Mucosa of descending colon (tissue), 3 donors: ENCODE results near the gene MIEF1. TPM values are rescaled to one million over a fixed set of nuclear protein-coding genes. Genes with fewer than 3 reads are reported as not detected.

ENCODE experiments used
- ATAC-seq: fragments of 200-7000 bp; cut with Tn5 transposase; one replicate; pipeline ENCODE4 v1.9.1; 2020; ENCODE audit warnings: mild to moderate bottlenecking, moderate library complexity
- DNase-seq, 3 donors: peaks; one replicate each; pipeline ENCODE4 v3.0.0-alpha.2; 2020
- H3K36me3 ChIP-seq: fragments of 200-600 bp; one replicate; pipeline ENCODE4 v1.8.0; 2021; ENCODE audit warnings: low read depth, mild to moderate bottlenecking
- H3K4me1 ChIP-seq: fragments of 200-600 bp; one replicate; pipeline ENCODE4 v1.8.0; 2021; ENCODE audit warnings: low read depth, mild to moderate bottlenecking
- H3K4me3 ChIP-seq: fragments of 200-600 bp; one replicate; pipeline ENCODE4 v1.8.0; 2021; ENCODE audit warnings: mild to moderate bottlenecking
- H3K9me3 ChIP-seq: fragments of 200-600 bp; one replicate; pipeline ENCODE4 v1.8.0; 2021; ENCODE audit warnings: mild to moderate bottlenecking
- intact Hi-C, 2 donors: fragments of 100-400 bp; cut with DNase I in 1 of 2; cut with micrococcal nuclease in 1 of 2; formaldehyde crosslinking; loops; one replicate each; pipeline versions ENCODE4 v1.11.0 to v1.11.1; 2022; cut with DNase I, micrococcal nuclease
- total RNA-seq, 3 donors: library from RNA; stranded (reverse); fragmentation: NEBNext Ultra II Directional in 2 of 3; extraction: Animal tissue kit (Norgen Biotek cat#: 25700) in 2 of 3; gene quantifications; one replicate each; pipeline versions ENCODE4 v1.2.1 to v1.2.4, GENCODE V29; 2021 to 2023
- TF ChIP-seq, protein P1 (sequence below): fragments of 200-600 bp; IDR thresholded peaks from one replicate; pipeline ENCODE4 v1.8.0; 2022; ENCODE audit warnings: antibody characterized with exemption, mild to moderate bottlenecking
- donor health status: DM: no; HTN: no; CAD: no; lungs with moderate emphysema.
- donor health status: DM: no; HTN: no; CAD: no.
- donor health status: DM: no; HTN: yes; CAD: no.

MIEF1 gene
- total RNA-seq, 3 donors from 2014 or later, result 29.8 to 38.4 (median 34.0) TPM

DNA sequence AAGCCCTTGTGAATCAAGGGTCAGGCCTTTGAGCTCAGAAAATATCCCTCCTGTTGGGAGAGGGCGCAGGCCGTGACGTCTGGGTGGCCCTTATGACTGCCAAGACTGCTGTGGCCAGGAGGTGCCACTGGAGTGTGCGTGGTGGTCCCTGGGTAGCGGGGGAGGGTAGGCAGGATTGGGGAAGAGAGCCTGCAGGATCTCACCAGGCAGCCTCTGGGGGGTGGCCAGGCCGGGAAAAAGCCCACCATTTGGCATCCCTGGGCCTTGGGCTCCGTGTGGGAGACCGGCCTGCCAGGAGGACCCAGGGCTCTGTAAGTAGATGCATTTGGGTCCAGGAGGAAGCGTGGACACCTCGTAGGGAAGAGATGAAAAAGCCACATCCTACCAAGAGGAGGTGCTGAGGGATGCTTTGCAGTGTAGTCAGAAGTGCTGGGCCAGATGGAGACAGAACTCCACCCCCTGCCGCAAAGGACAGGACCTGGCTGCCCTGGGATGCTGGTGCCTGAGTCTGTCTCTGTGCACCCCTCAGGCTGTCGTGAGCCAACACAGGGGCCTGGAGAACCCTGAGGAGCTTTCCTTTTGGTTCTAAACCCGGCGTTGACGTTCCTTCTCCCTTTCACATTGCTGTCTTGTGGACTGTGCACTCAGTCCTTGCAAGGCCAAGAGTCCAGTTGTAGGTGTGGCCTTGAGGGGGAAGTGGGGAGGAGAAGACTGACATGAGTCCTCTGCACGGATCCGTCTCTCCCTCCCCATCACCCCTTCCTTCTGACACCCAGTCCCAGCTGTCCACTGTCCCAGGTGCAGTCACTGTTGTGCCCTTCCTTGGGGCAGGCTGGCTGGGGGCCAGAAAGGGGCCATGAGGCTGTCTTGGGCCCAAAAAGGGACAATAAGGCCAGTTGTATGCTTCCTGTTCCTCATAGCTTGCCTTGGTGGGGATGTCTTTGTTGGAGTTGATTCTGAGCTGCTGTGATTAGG is 12.7 kb upstream of the MIEF1 start:
- DNase-seq (peak in 2 of 3 donors; percentile 43 to 54), ATAC-seq (peak; percentile 69)
- Histone ChIP-seq H3K36me3 (no peaks in the 10 kb centered on the region), H3K4me1 (no peaks in the 10 kb centered on the region), H3K9me3 (no peaks in the 10 kb centered on the region), H3K4me3 (no peak overlapping the region)
- intact Hi-C loops, result no loop called here
- TF ChIP-seq, protein P1, sequence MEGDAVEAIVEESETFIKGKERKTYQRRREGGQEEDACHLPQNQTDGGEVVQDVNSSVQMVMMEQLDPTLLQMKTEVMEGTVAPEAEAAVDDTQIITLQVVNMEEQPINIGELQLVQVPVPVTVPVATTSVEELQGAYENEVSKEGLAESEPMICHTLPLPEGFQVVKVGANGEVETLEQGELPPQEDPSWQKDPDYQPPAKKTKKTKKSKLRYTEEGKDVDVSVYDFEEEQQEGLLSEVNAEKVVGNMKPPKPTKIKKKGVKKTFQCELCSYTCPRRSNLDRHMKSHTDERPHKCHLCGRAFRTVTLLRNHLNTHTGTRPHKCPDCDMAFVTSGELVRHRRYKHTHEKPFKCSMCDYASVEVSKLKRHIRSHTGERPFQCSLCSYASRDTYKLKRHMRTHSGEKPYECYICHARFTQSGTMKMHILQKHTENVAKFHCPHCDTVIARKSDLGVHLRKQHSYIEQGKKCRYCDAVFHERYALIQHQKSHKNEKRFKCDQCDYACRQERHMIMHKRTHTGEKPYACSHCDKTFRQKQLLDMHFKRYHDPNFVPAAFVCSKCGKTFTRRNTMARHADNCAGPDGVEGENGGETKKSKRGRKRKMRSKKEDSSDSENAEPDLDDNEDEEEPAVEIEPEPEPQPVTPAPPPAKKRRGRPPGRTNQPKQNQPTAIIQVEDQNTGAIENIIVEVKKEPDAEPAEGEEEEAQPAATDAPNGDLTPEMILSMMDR, result no peak

DNA sequence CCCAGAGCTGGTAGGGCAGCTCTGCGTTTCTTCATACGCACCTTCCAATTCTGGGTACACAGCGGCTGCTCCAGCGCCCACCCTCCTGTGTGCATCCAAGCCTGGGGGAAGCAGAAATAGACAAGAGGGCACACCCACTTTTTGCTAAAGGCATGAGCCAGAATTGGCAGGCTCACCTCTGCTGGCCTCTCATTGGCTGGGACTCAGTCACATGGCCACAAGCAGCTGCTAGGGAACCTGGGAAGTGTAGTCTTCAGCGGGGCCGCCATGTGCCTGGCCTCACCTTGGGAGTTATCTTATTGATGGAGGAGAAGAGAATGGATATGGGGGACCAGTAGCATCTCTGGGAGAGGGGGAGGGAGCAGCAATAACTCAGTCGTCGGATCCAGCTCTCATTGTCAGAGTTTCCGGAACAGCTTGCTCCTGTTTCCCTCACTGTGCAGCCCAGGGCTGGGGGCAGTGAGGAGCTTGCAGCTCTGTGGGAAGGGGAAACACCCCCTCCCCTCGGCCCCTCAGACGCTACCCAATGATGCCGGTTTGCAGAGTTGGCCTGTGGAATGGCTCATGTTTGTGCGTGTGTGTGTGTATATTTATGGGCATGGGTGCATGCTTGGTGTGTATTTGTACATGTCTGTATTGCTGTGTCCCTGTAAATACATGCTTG is 11.8 kb upstream of the MIEF1 start:
- ATAC-seq (peak; percentile 90), DNase-seq (peak; percentile 75 to 90 (median 81))
- intact Hi-C loops, result no loop called here
- Histone ChIP-seq H3K4me3 (no peak overlapping the region), H3K36me3 (no peaks in the 10 kb centered on the region), H3K4me1 (no peaks in the 10 kb centered on the region), H3K9me3 (no peaks in the 10 kb centered on the region)
- TF ChIP-seq, protein P1, result no peak

DNA sequence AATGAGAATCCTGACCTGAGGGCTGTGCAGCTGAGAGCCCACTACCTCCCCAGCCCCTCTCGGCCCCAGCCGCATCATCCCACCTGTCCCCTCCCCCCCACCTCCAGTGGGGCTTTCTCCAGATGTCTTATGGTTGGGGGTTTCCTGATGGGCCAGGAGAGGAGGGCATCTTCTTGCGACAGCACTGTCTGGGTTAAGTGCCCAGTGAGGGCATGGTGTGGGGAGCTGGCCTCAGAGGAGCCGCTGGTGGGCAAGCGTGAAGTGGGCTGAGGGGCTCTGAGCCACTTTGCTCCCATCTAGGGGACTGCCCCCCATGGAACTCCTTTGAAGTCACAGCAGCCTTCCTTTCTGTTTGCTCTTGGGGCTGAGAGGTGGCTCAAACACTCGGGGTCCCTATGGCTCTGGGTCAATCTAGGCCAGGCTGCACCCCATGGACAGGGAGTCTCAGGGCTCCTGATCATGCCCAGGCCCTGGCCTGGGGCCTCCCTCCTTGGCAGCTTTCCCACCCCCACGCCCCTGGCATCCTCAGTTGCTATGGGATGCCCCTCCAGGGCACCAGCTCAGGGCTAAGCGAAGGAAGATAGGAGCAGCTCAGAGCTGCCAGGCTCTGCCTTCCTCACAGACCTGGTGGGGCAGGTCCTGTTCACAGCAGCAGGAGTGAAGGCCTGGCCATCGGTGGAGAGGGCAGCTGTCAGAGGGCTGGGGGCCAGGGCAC is 11.0 kb upstream of the MIEF1 start:
- H3K9me3 ChIP-seq, result no peaks in the 10 kb centered on the region
- H3K36me3 ChIP-seq, result no peaks in the 10 kb centered on the region
- intact Hi-C loops, result no loop called here
- no peak overlapping the region for H3K4me3 ChIP-seq
- no peak for ATAC-seq
- no peaks in the 10 kb centered on the region for H3K4me1 ChIP-seq
- peak in 1 of 3 donors; percentile 45 for DNase-seq
- TF ChIP-seq, protein P1, result no peak

DNA sequence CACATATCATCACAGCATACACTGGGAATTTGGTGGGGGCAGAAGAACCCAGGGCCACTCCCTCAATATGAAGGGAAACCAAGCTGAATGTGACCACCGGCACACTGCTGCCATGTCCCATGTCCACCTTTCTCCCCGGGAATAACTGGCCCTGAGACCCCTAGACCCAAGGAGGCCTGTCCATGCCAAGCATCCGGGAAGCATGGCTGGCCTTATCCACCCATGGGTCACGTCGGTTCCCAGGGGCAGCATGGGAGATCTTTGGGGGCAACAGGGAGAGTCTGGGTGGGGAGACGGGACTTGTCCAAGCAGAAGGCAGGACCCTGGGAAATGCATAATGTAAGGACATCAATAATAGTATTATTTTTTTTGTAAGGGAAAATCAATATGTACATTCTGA is 10.4 kb upstream of the MIEF1 start:
- TF ChIP-seq, protein P1, result no peak
- intact Hi-C loops, result no loop called here

DNA sequence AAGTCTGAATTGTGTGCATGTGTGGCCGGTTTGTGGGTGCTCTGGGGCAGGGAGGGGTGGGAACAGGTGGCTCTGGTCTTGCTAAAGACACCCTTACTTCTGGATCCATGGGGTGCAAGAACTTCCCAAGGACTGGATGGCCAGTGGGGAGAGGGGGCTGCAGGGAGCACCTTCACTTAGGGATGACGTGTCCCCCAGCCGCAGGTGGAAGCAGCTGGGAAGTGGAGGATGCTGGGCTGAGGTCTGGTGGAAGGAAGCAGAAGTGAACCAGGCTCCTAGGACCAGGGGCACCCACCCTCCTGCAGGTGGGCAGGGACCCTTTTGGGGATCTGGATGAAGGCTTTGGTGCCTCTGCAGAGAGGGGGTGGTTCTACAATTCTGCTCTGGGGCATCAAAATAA is 9.9 kb upstream of the MIEF1 start:
- ATAC-seq (no peak), DNase-seq (peak in 1 of 3 donors; percentile 29)
- TF ChIP-seq, protein P1, result no peak
- Histone ChIP-seq H3K36me3 (no peaks in the 10 kb centered on the region), H3K4me1 (no peaks in the 10 kb centered on the region), H3K9me3 (no peaks in the 10 kb centered on the region), H3K4me3 (no peak overlapping the region)
- intact Hi-C loops, result no loop called here

More for the DNA sequence above, 10.4 kb upstream of the MIEF1 start:
- peak in 1 of 3 donors; percentile 27 for DNase-seq
- ATAC-seq, result no peak
- Histone ChIP-seq H3K4me3 (no peak overlapping the region), H3K4me1 (no peaks in the 10 kb centered on the region), H3K9me3 (no peaks in the 10 kb centered on the region), H3K36me3 (no peaks in the 10 kb centered on the region)
